A673 (cell line): ENCODE results near the gene C9orf40.

Experiments
- CTCF ChIP-seq: fragments of 300-800, 200-600 bp; sonication (generic); conservative IDR thresholded peaks from 2 replicates; pipeline ENCODE4 v1.5.1; 2017; ENCODE audit warnings: low read depth, mild to moderate bottlenecking, antibody characterized with exemption, low read length, moderate library complexity, mixed read lengths
- EZH2 ChIP-seq: fragments of 200-600 bp; sonication (generic); IDR thresholded peaks from 2 replicates; pipeline ENCODE4 v1.6.1; 2017; ENCODE audit warnings: borderline replicate concordance, low read depth, mild to moderate bottlenecking, mixed read lengths, antibody characterized with exemption, low read length; ENCODE audit not compliant: poor library complexity, severe bottlenecking

- TF ChIP-seq EZH2 = no peak
- TF ChIP-seq CTCF = no peak
Measured at GRCh38 chr9:74973714-74974113, 21.0 kb upstream of the C9orf40 start.
